Kidney (tissue), 14 donors: ENCODE measurements around the gene MAN2A2. TPM values are rescaled to one million over a fixed set of nuclear protein-coding genes. Genes with fewer than 3 reads are reported as not detected.

Source experiments
- DNase-seq, 5 donors: peaks; one replicate each; pipeline ENCODE4 v3.0.0-alpha.2; 2013 to 2020
- FAIRE-seq: peaks from 2 replicates; lab custom pipeline; 2012; peaks lifted over from hg19 to GRCh38; lab: Jason Lieb, UNC
- H3K27ac ChIP-seq, 2 donors: one replicate each; pipeline ENCODE4 v1.7.0; 2013; ENCODE audit warnings: low read depth in 2 of 2, low read length in 2 of 2, inconsistent platforms in 1 of 2
- H3K27me3 ChIP-seq: one replicate; pipeline ENCODE4 v1.7.1; 2013; ENCODE audit warnings: low read length, inconsistent platforms; ENCODE audit not compliant: control insufficient read depth, insufficient read depth
- H3K36me3 ChIP-seq, 3 donors: one replicate each; pipeline versions ENCODE4 v1.7.0 to v1.7.1; 2013; ENCODE audit warnings: low read length in 3 of 3, control low read depth in 1 of 3, inconsistent platforms in 1 of 3; ENCODE audit not compliant: insufficient read depth in 3 of 3, control insufficient read depth in 2 of 3
- H3K4me1 ChIP-seq, 3 donors: one replicate each; pipeline versions ENCODE4 v1.7.0 to v1.7.1; 2013; ENCODE audit warnings: low read length in 3 of 3, inconsistent platforms in 1 of 3, low read depth in 1 of 3; ENCODE audit not compliant: control insufficient read depth in 2 of 3, insufficient read depth in 2 of 3
- H3K4me3 ChIP-seq, 3 donors: one replicate each; pipeline versions ENCODE4 v1.7.0 to v1.8.1; 2013; ENCODE audit warnings: low read length in 3 of 3, control low read depth in 1 of 3, inconsistent platforms in 1 of 3
- H3K9ac ChIP-seq, 3 donors: one replicate each; pipeline versions ENCODE4 v1.7.0 to v1.7.1; 2013; ENCODE audit warnings: low read length in 3 of 3, control low read depth in 1 of 3, inconsistent platforms in 1 of 3
- H3K9me3 ChIP-seq, 3 donors: one replicate each; pipeline versions ENCODE4 v1.7.0 to v1.7.1; 2013; ENCODE audit warnings: low read length in 3 of 3, control low read depth in 1 of 3, inconsistent platforms in 1 of 3; ENCODE audit not compliant: control insufficient read depth in 2 of 3, insufficient read depth in 1 of 3
- intact Hi-C: fragments of 100-400 bp; cut with DNase I; formaldehyde crosslinking; loops from one replicate; pipeline ENCODE4 v1.11.1; 2022
- polyA plus RNA-seq: library from polyadenylated mRNA; stranded (reverse); fragments of 350-450 nt; fragmentation: Illumina TruSeq; extraction: RNeasy Lipid Tissue Mini Kit (QIAGEN cat#74804); gene quantifications from one replicate; pipeline ENCODE4 v1.2.3, GENCODE V29; 2014; ENCODE audit warnings: low read depth, low replicate concordance; ENCODE audit not compliant: insufficient read depth
- total RNA-seq: library from RNA; stranded (reverse); fragmentation: NEBNext Ultra II Directional; extraction: Animal tissue kit (Norgen Biotek cat#: 25700); gene quantifications from one replicate; pipeline ENCODE4 v1.2.1, GENCODE V29; 2021
- TF ChIP-seq, protein P1 (sequence below): IDR thresholded peaks from 3 replicates; pipeline ENCODE4 v1.5.1; 2012; ENCODE audit warnings: mild to moderate bottlenecking, moderate library complexity, borderline replicate concordance; ENCODE audit not compliant: insufficient read depth; ENCODE audit errors: extremely low read depth
- donor health status: control.
- donor health status: control.
- donor health status: control.
- donor health status: control.
- donor health status: control.
- donor health status: DM: yes; HTN: yes; CAD: no.
- donor health status: Normal renal cell carcinoma (clear cell type).

Gene MAN2A2
- total and polyA plus RNA-seq, 2 donors from 2014 or later: 11.4 to 56.3 TPM

DNA sequence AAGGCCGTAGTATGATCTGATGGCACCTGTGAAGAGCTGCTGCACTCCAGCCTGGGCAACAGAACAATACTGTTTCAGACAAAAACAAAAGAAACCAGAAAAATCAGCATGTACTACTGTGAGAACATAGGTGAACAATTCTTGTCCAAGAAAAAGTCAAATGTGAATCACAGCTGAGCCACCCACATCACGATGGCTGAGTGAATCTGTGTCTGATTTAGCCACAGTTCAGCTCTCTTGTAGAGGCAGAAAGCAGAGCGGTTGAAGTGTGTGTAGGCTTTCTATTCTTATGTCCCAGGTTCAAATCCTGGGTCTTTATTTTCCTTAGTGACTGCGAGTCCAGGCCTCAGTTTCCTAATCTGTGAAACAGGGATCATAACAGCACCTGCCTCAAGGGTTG is 39.1 kb upstream of the MAN2A2 start:
- H3K4me1 ChIP-seq: peaks cover 0 to 1% (median 0%) of the 10 kb centered on the region in 3 donors
- intact Hi-C loops: no loop called here

DNA sequence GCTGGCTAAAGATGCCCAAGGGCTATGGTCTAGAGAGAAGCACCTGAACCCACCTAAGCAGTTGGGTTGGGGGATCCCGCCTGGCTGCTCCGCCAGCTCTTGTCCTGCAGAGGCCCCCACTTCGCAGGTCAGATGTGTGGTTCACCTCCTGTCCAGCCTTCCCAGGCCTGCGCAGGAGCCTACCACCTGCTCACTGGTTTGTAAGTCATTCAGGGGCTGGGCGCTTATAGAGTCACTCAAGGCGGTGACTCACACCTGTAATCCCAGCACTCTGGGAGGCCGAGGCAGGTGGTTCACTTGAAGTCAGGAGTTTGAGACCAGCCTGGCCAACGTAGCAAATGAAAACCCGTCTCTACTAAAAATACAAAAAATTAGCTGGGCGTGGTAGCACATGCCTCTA is 38.6 kb upstream of the MAN2A2 start:
- Histone ChIP-seq H3K27ac (no peak overlapping the region), H3K4me1 (peaks cover 0 to 4% (median 0%) of the 10 kb centered on the region in 3 donors), H3K4me3 (no peak overlapping the region), H3K36me3 (no peaks in the 10 kb centered on the region), H3K9me3 (no peaks in the 10 kb centered on the region), H3K27me3 (no peaks in the 10 kb centered on the region), H3K9ac (no peak overlapping the region)
- DNase-seq (no peak), FAIRE-seq (no peak)
- TF ChIP-seq, protein P1, sequence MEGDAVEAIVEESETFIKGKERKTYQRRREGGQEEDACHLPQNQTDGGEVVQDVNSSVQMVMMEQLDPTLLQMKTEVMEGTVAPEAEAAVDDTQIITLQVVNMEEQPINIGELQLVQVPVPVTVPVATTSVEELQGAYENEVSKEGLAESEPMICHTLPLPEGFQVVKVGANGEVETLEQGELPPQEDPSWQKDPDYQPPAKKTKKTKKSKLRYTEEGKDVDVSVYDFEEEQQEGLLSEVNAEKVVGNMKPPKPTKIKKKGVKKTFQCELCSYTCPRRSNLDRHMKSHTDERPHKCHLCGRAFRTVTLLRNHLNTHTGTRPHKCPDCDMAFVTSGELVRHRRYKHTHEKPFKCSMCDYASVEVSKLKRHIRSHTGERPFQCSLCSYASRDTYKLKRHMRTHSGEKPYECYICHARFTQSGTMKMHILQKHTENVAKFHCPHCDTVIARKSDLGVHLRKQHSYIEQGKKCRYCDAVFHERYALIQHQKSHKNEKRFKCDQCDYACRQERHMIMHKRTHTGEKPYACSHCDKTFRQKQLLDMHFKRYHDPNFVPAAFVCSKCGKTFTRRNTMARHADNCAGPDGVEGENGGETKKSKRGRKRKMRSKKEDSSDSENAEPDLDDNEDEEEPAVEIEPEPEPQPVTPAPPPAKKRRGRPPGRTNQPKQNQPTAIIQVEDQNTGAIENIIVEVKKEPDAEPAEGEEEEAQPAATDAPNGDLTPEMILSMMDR: no peak
- intact Hi-C loops: no loop called here

More for the DNA sequence above, 39.1 kb upstream of the MAN2A2 start:
- TF ChIP-seq, protein P1: no peak
- H3K4me3 ChIP-seq: no peak overlapping the region
- no peak overlapping the region for H3K9ac ChIP-seq
- FAIRE-seq (no peak), DNase-seq (no peak)
- H3K36me3 ChIP-seq: no peaks in the 10 kb centered on the region
- no peak overlapping the region for H3K27ac ChIP-seq
- no peaks in the 10 kb centered on the region for H3K9me3 ChIP-seq
- H3K27me3 ChIP-seq: no peaks in the 10 kb centered on the region

DNA sequence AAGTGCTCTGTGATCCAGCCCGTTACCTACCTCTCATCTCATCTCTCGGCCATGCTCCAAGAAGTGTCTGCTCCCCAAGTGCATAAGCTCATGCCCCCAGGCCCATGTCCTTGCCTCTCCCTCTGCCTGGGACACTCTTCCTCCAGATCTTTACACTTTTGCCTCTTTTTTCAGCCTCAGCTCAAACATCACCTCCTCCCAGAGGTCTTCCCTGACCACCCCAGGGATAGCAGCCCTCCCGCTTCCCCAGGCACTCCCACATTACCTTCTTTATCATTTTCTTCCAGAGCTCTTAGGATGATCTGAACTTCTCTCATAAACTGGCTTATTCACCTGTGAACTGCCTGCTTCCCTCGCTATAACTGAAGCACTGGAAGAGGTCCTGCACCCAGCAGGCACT is 37.4 kb upstream of the MAN2A2 start:
- H3K27me3 ChIP-seq: no peaks in the 10 kb centered on the region
- H3K9me3 ChIP-seq: no peaks in the 10 kb centered on the region
- intact Hi-C loops: no loop called here
- H3K27ac ChIP-seq: no peak overlapping the region
- TF ChIP-seq, protein P1: no peak
- H3K9ac ChIP-seq: no peak overlapping the region
- DNase-seq (no peak), FAIRE-seq (no peak)
- H3K4me3 ChIP-seq: no peak overlapping the region
- H3K36me3 ChIP-seq: no peaks in the 10 kb centered on the region
- H3K4me1 ChIP-seq: peaks cover 0 to 10% (median 9%) of the 10 kb centered on the region in 3 donors

DNA sequence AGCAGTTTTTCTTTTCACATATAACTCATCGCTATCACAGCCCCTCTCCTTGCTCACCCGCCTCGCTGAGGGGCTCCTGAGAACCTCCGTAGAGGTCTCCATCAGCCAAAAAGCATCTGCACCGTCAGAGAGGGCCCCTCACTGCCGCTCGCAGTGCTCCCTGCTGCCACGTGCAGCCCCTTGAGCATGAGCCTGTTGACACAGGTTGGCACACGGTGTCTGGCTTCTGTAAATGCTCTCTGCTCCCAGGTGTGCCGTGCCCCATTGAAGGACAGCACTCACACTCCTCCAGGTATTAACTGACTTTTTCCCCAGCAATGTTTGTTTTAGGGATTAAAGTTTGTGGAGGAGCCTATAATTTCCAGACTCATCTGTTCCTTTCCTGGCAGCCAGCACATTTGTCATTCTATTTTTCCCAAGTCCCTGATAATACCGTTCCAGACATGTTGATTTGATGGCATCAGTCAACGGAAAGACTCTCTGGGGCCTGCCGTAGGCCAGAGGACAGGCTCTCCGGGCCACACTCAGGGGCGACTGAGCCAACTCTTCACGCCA is 36.9 kb upstream of the MAN2A2 start:
- FAIRE-seq: no peak
- H3K36me3 ChIP-seq: no peaks in the 10 kb centered on the region
- no peaks in the 10 kb centered on the region for H3K9me3 ChIP-seq
- peaks cover 0 to 10% (median 10%) of the 10 kb centered on the region in 3 donors for H3K4me1 ChIP-seq
- no peak for DNase-seq
- H3K4me3 ChIP-seq: no peak overlapping the region
- intact Hi-C loops: no loop called here
- no peaks in the 10 kb centered on the region for H3K27me3 ChIP-seq
- TF ChIP-seq, protein P1: no peak
- no peak overlapping the region for H3K9ac ChIP-seq
- H3K27ac ChIP-seq: no peak overlapping the region
